HG03045 (cell line): ENCODE measurements around the gene XRN1.
"Not testable (repeated sequence)": the region's sequence is repeated elsewhere in the genome, so short reads cannot be mapped to it uniquely, and the experiment has no call there.

ENCODE experiments used
- ATAC-seq: cut with Tn5 transposase; IDR thresholded peaks from one replicate; pipeline ENCODE4 v1.9.1; 2021; ENCODE audit warnings: mild to moderate bottlenecking, moderate library complexity; ENCODE audit not compliant: unreplicated experiment

Gene XRN1

DNA sequence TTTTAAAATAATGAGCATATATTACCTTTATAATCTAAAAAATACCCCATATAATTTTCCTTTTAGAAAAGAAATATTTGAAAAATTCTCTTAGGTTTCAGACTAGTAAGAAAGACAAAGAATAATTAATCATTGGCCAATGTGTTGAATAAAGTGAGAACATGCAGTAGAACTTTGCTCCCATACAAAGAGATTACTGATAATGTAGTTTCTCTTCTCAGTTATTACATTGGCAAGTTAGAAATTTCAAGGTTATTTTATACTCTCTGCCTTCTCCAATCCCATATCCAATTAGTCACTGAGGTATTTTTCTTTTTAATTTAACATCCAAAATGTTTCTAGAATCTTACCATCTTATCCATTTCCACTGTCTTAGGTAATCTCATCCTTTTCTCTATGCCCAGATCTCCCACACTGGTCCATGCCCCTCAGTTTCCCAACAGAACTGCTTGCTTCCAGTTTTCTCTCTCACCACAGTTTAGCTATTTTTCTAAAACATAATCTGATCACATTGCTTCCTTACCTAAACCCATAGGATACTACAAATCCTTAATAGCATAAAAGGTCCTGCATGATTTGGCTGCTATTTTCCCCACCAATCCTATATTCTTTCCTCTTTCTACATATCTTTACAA lies 10.8 kb downstream of the XRN1 start:
- ATAC-seq = no peak

GRCh38 chr3:142434503-142434902 lies 13.3 kb downstream of the XRN1 start:
- ATAC-seq = no peak

GRCh38 chr3:142433110-142433509 lies 14.7 kb downstream of the XRN1 start:
- no peak for ATAC-seq

DNA sequence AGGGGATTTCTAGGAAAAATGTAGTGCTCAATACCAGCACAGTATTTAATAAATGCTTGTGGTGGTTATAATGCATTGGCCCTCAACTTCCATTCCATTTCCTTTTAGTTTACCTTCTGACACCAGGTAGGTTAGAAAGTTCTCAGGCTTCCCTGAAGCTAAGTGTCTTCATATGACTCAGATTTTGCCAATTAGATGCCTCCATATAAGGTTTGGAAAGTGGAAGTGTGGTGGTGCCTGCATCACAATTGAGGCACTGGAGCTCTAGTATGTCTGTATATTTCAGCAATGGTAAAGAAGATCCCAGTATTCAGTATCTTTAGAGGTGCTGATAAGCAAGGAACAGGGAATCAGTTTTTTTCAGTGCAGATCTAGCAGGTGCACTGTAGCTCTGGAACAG lies 18.3 kb downstream of the XRN1 start:
- no peak for ATAC-seq

DNA sequence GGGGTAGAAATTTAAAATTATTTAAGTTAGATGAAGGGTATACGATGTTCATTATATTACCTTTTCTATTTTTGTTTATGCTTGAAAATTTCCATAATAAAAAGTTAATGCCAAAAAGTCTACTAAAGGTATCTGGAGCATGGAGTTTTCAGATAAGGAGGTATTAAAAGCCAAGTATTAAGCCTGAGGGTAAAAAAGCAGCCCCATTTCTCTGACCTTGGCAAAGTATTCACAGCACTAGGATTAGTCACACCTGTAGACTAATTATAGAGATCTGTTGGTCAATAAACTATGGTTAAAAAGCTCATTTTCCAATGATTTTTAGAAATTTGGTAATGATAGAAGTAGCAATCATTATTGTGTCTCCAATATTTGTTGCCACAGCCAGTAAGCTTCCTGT lies 23.1 kb downstream of the XRN1 start:
- no peak for ATAC-seq

- no peak for ATAC-seq
These were observed 28.8 kb downstream of the XRN1 start for GRCh38 chr3:142418926-142419592.

- ATAC-seq = no peak
These were observed 30.5 kb downstream of the XRN1 start for GRCh38 chr3:142417302-142417701.

DNA sequence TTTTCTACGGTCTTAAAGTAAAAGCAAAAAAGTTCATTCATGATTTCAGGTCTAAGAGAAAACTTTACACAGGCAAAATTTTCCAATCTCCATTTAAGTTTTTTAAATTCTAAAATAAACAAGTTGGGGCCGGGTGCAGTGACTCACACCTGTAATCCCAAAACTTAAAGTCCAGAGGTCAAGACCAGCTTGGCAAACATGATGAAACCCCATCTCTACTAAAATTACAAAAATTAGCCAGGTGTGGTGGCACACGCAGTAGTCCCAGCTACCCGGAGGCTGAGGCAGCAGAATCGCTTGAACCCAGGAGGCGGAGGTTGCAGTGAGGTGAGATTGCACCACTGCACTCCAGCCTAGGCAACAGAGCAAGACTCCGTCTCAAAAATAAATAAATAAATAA lies 47.3 kb downstream of the XRN1 start:
- ATAC-seq = not testable (repeated sequence)

DNA sequence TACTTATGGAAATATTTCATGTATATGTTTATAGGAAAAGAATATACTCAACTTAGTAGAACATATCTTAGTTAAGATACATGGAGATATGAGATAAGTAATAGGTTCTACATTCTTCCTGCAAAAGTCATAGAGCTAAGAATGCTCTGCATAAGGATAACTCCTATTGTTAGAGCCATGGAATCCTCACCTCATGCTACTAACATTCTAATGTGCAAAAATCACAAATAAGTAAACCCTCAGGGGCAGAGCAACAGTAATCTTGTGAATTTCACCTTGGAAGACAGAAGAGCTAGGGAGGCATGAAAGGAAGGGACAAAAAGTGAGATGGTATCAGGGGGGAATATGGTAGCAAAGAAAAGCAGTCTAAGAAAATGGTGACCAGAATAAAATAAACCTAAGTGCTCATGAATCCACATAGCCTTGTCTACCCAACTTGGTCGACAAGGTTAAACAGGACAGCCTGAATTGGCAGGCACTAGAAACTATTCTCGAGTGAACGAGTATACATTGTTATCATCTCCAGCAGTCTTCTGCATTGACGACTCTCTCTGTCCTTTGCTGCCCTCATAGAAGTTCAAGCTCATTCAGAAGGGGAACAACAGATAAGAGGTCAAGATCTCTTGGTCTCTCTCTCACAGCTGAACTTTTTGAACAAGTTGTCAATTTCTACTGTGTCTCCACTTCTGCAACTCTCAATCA lies 52.8 kb downstream of the XRN1 start:
- no peak for ATAC-seq

DNA sequence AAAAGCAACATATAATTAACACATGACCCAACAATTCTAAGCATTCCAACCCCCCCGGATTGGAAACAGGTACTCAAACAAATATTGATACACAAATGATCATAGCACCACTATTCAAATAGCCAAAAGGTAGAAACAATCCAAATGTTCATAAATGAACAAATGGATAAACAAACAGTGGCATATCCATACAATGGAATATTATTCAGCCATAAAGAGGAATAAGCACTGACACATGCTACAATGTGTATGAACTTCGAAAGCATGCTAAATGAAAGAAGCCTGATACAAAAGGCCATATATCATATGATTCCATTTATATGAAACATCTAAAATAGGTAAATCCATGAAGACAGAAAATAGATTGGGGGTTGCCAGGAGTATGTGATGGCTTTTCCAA lies 62.8 kb downstream of the XRN1 start:
- ATAC-seq = no peak

- no peak for ATAC-seq
These were observed 73.2 kb downstream of the XRN1 start for GRCh38 chr3:142374687-142375086.

- not testable (repeated sequence) for ATAC-seq
These were observed 78.3 kb downstream of the XRN1 start for GRCh38 chr3:142369576-142369975.

DNA sequence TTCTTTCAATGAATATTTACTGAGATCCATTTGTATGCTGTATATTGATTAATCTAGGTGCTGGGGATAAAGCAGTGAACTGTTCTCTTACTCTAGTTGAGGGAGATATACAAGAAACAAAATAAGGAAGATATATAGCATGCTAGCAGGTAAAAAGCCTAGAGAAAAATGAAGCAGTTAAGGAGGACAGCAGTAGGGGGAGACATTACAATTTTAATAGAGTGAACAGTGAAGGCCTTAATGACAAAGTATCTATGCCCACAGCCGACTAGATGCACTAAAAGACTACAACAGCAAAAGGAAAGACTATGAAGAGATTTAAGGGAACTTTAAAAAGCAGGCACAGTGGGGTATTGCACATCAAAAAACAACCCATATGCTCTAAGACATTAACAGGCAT lies 81.4 kb downstream of the XRN1 start:
- ATAC-seq = no peak

GRCh38 chr3:142363936-142364467 lies 83.8 kb downstream of the XRN1 start:
- ATAC-seq = no peak

GRCh38 chr3:142363433-142363832 lies 84.4 kb downstream of the XRN1 start:
- not testable (repeated sequence) for ATAC-seq

DNA sequence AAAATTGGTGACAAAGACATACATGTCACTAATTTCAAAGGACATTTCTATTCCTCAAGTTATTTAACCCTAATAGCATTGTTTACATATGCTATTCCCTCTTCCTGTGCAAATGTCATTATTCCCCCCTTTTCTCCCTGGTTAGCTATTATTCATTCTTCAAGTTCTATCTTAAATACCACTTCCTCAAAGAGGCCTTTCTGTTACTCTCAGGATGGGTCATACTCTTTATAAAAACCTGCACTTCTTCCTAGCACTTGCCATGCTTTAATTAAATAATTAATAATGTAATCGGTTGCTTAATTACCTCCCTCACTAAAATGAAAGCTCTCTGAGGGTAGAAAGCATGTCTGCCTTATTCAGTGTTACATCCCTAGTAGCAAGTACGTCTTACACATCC lies 88.5 kb downstream of the XRN1 start:
- ATAC-seq = no peak

DNA sequence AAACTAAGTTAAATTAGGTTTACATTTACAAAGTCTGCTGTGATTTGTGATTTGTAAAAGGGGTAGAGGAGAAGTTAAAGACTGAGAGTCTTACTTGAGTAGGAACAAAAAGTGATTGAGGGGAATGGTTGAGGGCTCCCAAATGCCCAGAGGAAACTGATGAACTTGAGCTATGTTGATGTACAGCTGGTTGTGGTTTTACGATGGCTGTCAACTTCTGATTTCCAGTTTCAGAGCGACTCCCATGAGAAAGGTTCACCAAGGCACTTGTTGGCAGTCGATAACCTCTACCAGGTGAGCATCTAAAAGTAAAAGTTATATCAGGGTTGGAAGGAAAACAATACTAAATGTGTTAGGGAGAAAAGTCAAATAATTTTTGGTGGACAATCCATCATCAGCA lies 91.0 kb downstream of the XRN1 start:
- ATAC-seq = no peak

DNA sequence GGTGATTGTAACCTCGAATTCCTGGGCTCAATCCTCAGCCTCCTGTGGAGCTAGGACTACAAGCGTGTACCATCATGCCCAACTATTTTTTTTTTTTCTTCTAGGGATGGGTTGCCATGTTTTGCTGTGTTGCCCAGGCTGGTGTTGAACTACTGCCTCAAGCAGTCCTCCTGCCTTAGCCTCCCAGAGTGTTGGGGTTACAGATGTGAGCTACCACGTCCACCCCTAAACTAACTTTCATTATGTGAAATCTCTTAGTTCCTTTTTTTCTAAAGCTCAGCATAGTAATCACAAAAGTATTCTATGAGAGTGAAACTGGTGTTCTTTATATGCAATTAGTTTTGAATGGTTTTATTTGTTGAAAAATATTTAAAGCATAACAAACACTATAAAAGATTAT lies 92.1 kb downstream of the XRN1 start:
- ATAC-seq = peak; percentile 50

- no peak for ATAC-seq
These were observed 93.8 kb downstream of the XRN1 start for GRCh38 chr3:142354076-142354475.

- ATAC-seq = no peak
These were observed 94.3 kb downstream of the XRN1 start for GRCh38 chr3:142353571-142353970.

GRCh38 chr3:142352698-142353097 lies 95.1 kb downstream of the XRN1 start:
- ATAC-seq = not testable (repeated sequence)

DNA sequence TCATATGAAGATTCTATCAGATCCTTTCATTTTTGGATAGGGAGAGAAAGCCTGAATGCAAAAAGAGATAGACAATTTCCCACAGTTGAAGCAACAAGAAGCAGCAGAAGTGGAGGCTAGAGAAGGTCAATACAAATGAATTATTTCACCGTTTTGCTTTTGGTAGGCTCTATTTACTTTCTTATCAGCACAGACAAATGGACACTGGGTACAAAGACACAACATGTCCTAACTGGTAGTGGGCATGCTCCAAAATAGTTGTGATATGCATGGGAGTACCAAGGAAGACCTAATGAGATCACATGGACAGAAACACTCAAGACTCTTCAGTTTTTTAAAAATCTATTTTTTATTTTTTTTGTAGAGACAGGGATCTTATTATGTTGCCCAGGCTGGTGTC lies 99.4 kb downstream of the XRN1 start:
- no peak for ATAC-seq
